H1 (cell line): ENCODE data around the gene TAF4. TPM values are rescaled to one million over a fixed set of nuclear protein-coding genes. Genes with fewer than 3 reads are reported as not detected.

Experiments used
- CTCF ChIA-PET: fragments of 300-600 bp; sonication (Branson Sonifier 250); formaldehyde crosslinking; loops from one replicate; lab custom pipeline; 2021; ENCODE audit not compliant: partially characterized antibody; lab: Charles Lee
- POLR2A ChIA-PET: fragments of 300-600 bp; sonication (Branson Sonifier 250); formaldehyde crosslinking; loops from one replicate; lab custom pipeline; 2021; ENCODE audit warnings: inconsistent platforms; ENCODE audit not compliant: partially characterized antibody; lab: Charles Lee
- DNase-seq, 2 experiments: peaks; one replicate each; pipeline versions ENCODE4 v3.0.0 to v3.0.0-alpha.2; 2010 to 2022; ENCODE audit warnings: low spot score in 2 of 2, low read depth in 1 of 2, mixed read lengths in 1 of 2
- FAIRE-seq: peaks from 2 replicates; lab custom pipeline; 2011; peaks lifted over from hg19 to GRCh38; lab: Jason Lieb, UNC
- H2AFZ ChIP-seq: 2 replicates; pipeline ENCODE4 v1.8.1; 2012; ENCODE audit warnings: low read length, inconsistent platforms
- H2AK5ac ChIP-seq: 2 replicates; pipeline ENCODE4 v1.6.1; 2013; ENCODE audit warnings: low read depth, low read length
- H2BK120ac ChIP-seq: replicated peaks from 2 replicates; pipeline ENCODE3; 2013; ENCODE audit warnings: low read depth, low read length, inconsistent platforms
- H2BK12ac ChIP-seq: 2 replicates; pipeline ENCODE4 v1.6.1; 2013; ENCODE audit warnings: low read depth, low read length
- H2BK15ac ChIP-seq: 2 replicates; pipeline ENCODE4 v1.6.1; 2013; ENCODE audit warnings: low read length
- H2BK20ac ChIP-seq: 2 replicates; pipeline ENCODE4 v1.6.1; 2013; ENCODE audit warnings: low read length
- H2BK5ac ChIP-seq: 2 replicates; pipeline ENCODE4 v1.6.1; 2013; ENCODE audit warnings: low read depth, low read length
- H3K14ac ChIP-seq: 2 replicates; pipeline ENCODE4 v1.6.1; 2013; ENCODE audit warnings: inconsistent platforms; ENCODE audit not compliant: insufficient read length
- H3K18ac ChIP-seq: 2 replicates; pipeline ENCODE4 v1.6.1; 2013; ENCODE audit warnings: low read length; ENCODE audit errors: extremely low read depth
- H3K23ac ChIP-seq: 2 replicates; pipeline ENCODE4 v1.6.1; 2013; ENCODE audit warnings: inconsistent platforms; ENCODE audit not compliant: insufficient read length
- H3K23me2 ChIP-seq: 2 replicates; pipeline ENCODE4 v1.6.1; 2013; ENCODE audit warnings: low read depth, low read length
- H3K27ac ChIP-seq: 2 replicates; pipeline ENCODE4 v1.6.1; 2011; ENCODE audit warnings: low read depth, low read length, inconsistent platforms
- H3K27me3 ChIP-seq, 4 experiments: replicated peaks in 1 of 4; 1 replicate in 1 of 4; 2 replicates in 3 of 4; pipeline versions ENCODE4 v1.6.1 to v1.8.1; 2011 to 2013; ENCODE audit warnings: low read length in 3 of 4, mild to moderate bottlenecking in 3 of 4, inconsistent platforms in 2 of 4, mixed read lengths in 2 of 4, moderate library complexity in 1 of 4; ENCODE audit not compliant: control insufficient read depth in 3 of 4, insufficient read depth in 3 of 4; ENCODE audit errors: extremely low read depth in 1 of 4
- H3K36me3 ChIP-seq, 4 experiments: 2 replicates each; pipeline versions ENCODE4 v1.6.1 to v1.8.1; 2011 to 2013; ENCODE audit warnings: mild to moderate bottlenecking in 4 of 4, low read length in 3 of 4, moderate library complexity in 2 of 4, control low read depth in 1 of 4, inconsistent platforms in 1 of 4; ENCODE audit not compliant: insufficient read depth in 4 of 4, control insufficient read depth in 2 of 4
- H3K4ac ChIP-seq: replicated peaks from 2 replicates; pipeline ENCODE3; 2013; ENCODE audit warnings: low read length, low read depth, mixed read lengths, inconsistent platforms; ENCODE audit not compliant: insufficient read length
- H3K4me1 ChIP-seq, 4 experiments: replicated peaks in 1 of 4; 1 replicate in 1 of 4; 2 replicates in 3 of 4; pipeline versions ENCODE4 v1.6.1 to v1.8.1; 2011 to 2013; ENCODE audit warnings: low read length in 3 of 4, inconsistent platforms in 2 of 4, mixed read lengths in 1 of 4; ENCODE audit not compliant: insufficient read depth in 4 of 4, control insufficient read depth in 3 of 4
- H3K4me2 ChIP-seq, 2 experiments: 2 replicates each; pipeline versions ENCODE4 v1.6.1 to v1.8.1; 2011 to 2013; ENCODE audit warnings: low read depth in 2 of 2, low read length in 2 of 2, control low read depth in 1 of 2, inconsistent platforms in 1 of 2, mild to moderate bottlenecking in 1 of 2; ENCODE audit not compliant: insufficient read depth in 1 of 2
- H3K4me3 ChIP-seq, 4 experiments: fragments of 200-600, 300-600 bp in 1 of 4; sonication (generic), shearing (Covaris generic), sonication (Bioruptor Twin) in 1 of 4; 2 replicates each; pipeline versions ENCODE4 v1.5.1 to v1.8.1; 2011 to 2016; ENCODE audit warnings: low read length in 4 of 4, low read depth in 3 of 4, control low read depth in 2 of 4, inconsistent platforms in 2 of 4, mild to moderate bottlenecking in 2 of 4, mixed read lengths in 1 of 4, moderate library complexity in 1 of 4; ENCODE audit not compliant: insufficient read depth in 2 of 4; ENCODE audit errors: extremely low read depth in 1 of 4
- H3K56ac ChIP-seq: replicated peaks from 2 replicates; pipeline ENCODE3; 2013; ENCODE audit warnings: low read depth, mild to moderate bottlenecking, mixed read lengths, low read length, inconsistent platforms; ENCODE audit not compliant: insufficient read length
- H3K79me1 ChIP-seq: 2 replicates; pipeline ENCODE4 v1.6.1; 2013; ENCODE audit warnings: low read depth, low read length, control low read depth
- H3K79me2 ChIP-seq, 2 experiments: 2 replicates each; pipeline versions ENCODE4 v1.6.1 to v1.8.1; 2012 to 2013; ENCODE audit warnings: low read length in 2 of 2, mild to moderate bottlenecking in 2 of 2, inconsistent platforms in 1 of 2; ENCODE audit not compliant: insufficient read depth in 2 of 2, control insufficient read depth in 1 of 2
- H3K9ac ChIP-seq, 4 experiments: replicated peaks in 1 of 4; 1 replicate in 1 of 4; 2 replicates in 3 of 4; pipeline versions ENCODE4 v1.6.1 to v1.8.1; 2011 to 2013; ENCODE audit warnings: low read depth in 3 of 4, low read length in 3 of 4, control low read depth in 2 of 4, mild to moderate bottlenecking in 2 of 4, moderate library complexity in 2 of 4, inconsistent platforms in 1 of 4; ENCODE audit errors: extremely low read depth in 1 of 4
- H3K9me3 ChIP-seq, 2 experiments: 2 replicates each; pipeline versions ENCODE4 v1.6.1 to v1.8.1; 2012 to 2013; ENCODE audit warnings: mild to moderate bottlenecking in 2 of 2, moderate library complexity in 2 of 2, control low read depth in 1 of 2, inconsistent platforms in 1 of 2, low read depth in 1 of 2, low read length in 1 of 2, mixed read lengths in 1 of 2; ENCODE audit not compliant: insufficient read depth in 2 of 2
- H4K20me1 ChIP-seq, 2 experiments: replicated peaks in 1 of 2; 2 replicates each; pipeline versions ENCODE3 to v1.8.1; 2011 to 2013; ENCODE audit warnings: inconsistent platforms in 2 of 2, low read length in 2 of 2, mild to moderate bottlenecking in 1 of 2; ENCODE audit not compliant: insufficient read depth in 2 of 2, control insufficient read depth in 1 of 2
- H4K5ac ChIP-seq: 2 replicates; pipeline ENCODE4 v1.6.1; 2013; ENCODE audit warnings: low read length, low read depth, mixed read lengths, inconsistent platforms; ENCODE audit not compliant: insufficient read length
- H4K8ac ChIP-seq: 2 replicates; pipeline ENCODE4 v1.8.0; 2013; ENCODE audit warnings: mild to moderate bottlenecking, moderate library complexity, low read length, inconsistent platforms; ENCODE audit not compliant: insufficient read depth; ENCODE audit errors: extremely low read depth
- H4K91ac ChIP-seq: replicated peaks from 2 replicates; pipeline ENCODE3; 2013; ENCODE audit warnings: low read length, mixed read lengths, inconsistent platforms; ENCODE audit not compliant: insufficient read length
- ASH2L ChIP-seq: fragments of 200-600, 300-600 bp; sonication (generic); IDR thresholded peaks from one replicate; pipeline ENCODE4 v1.7.1; 2017; ENCODE audit warnings: low read length
- BCL11A ChIP-seq, 2 experiments: IDR thresholded peaks; one replicate each; pipeline ENCODE4 v1.6.1; 2011; ENCODE audit warnings: low read depth in 2 of 2, low read length in 2 of 2, mild to moderate bottlenecking in 2 of 2
- CREB1 ChIP-seq: IDR thresholded peaks from 2 replicates; pipeline ENCODE4 v1.6.1; 2012; ENCODE audit warnings: inconsistent platforms
- CTBP2 ChIP-seq: IDR thresholded peaks from 2 replicates; pipeline ENCODE4 v1.7.0; 2011; ENCODE audit warnings: borderline replicate concordance, mild to moderate bottlenecking, moderate library complexity, mixed read lengths, low read length; ENCODE audit not compliant: insufficient read depth, insufficient read length
- E2F6 ChIP-seq: IDR thresholded peaks from 2 replicates; pipeline ENCODE4 v1.6.1; 2012; ENCODE audit warnings: inconsistent platforms
- GTF2F1 ChIP-seq: IDR thresholded peaks from 2 replicates; pipeline ENCODE4 v1.6.1; 2012; ENCODE audit warnings: low read depth, low read length, improper control_type of control experiment, borderline replicate concordance
- NANOG ChIP-seq: IDR thresholded peaks from 2 replicates; pipeline ENCODE4 v1.6.1; 2011; ENCODE audit warnings: low read length, low read depth, mild to moderate bottlenecking, inconsistent platforms; ENCODE audit not compliant: insufficient read depth, poor library complexity, severe bottlenecking
- POU5F1 ChIP-seq: IDR thresholded peaks from 2 replicates; pipeline ENCODE4 v1.6.1; 2011; ENCODE audit warnings: low read depth, mild to moderate bottlenecking, low read length, moderate library complexity
- TAF7 ChIP-seq: optimal IDR thresholded peaks from 2 replicates; pipeline ENCODE3; 2011; ENCODE audit warnings: low read depth, mild to moderate bottlenecking, inconsistent platforms, low read length, moderate library complexity, borderline replicate concordance
- WGBS, 2 experiments: shearing (Covaris generic) in 1 of 2; methylation state at CpG; one replicate each; pipeline versions ENCODE4 v1.1.6 to v1.1.7; 2013 to 2015; ENCODE audit warnings: low lambda C conversion rate in 2 of 2, mixed read lengths in 2 of 2, inconsistent platforms in 1 of 2, low coverage in 1 of 2, missing lambda C conversion rate in 1 of 2; ENCODE audit not compliant: insufficient replicate concordance in 2 of 2, insufficient coverage in 1 of 2, insufficient read length in 1 of 2; ENCODE audit errors: extremely low coverage in 1 of 2, missing lambda C conversion rate in 1 of 2; 5-methylcytosine and 5-hydroxymethylcytosine counted together
- polyA plus RNA-seq, 7 experiments: library from polyadenylated mRNA; depleted of rRNA in 3 of 7; stranded (reverse) in 5 of 7; unstranded in 2 of 7; fragments of >200 nt in 5 of 7; fragments of 200-250 nt in 2 of 7; gene quantifications; 1 replicate in 5 of 7; 2 replicates in 1 of 7; 4 replicates in 1 of 7; pipeline versions ENCODE4 v1.2.1 to v1.2.3, GENCODE V29; 2011 to 2013; ENCODE audit warnings: missing spikeins in 2 of 7, mixed read lengths in 2 of 7
- total RNA-seq: library from RNA; stranded (reverse); fragmentation: NEBNext Ultra II Directional; extraction: Animal tissue kit (Norgen Biotek cat#: 25700); gene quantifications from 2 replicates; pipeline ENCODE4 v1.2.1, GENCODE V29; 2021
- TF ChIP-seq, protein P1 (sequence below): IDR thresholded peaks from 2 replicates; pipeline ENCODE4 v1.6.1; 2012; ENCODE audit warnings: low read length, inconsistent platforms

TAF4 gene
- total and polyA plus RNA-seq, 2 of the 8 experiments (the other 6 are each of a cell fraction or from before 2014, with no cell fraction given), result 16.0 to 30.1 TPM

- Histone ChIP-seq H3K56ac (no peak overlapping the region), H2AK5ac (no peak overlapping the region), H3K79me1 (peaks cover 42% of the 10 kb centered on the region), H3K79me2 (peaks cover 18 to 91% of the 10 kb centered on the region in 2 experiments), H3K9ac (no peak overlapping the region), H2BK12ac (no peak overlapping the region), H2BK15ac (no peak overlapping the region), H2BK120ac (no peak overlapping the region), H3K27me3 (no peaks in the 10 kb centered on the region), H3K4me3 (no peak overlapping the region), H2BK20ac (no peak overlapping the region), H4K20me1 (peaks cover 12 to 33% of the 10 kb centered on the region in 2 experiments), H3K4me1 (peaks cover 2 to 22% (median 10%) of the 10 kb centered on the region in 4 experiments), H3K23me2 (no peaks in the 10 kb centered on the region), H3K18ac (no peak overlapping the region), H3K36me3 (no peaks in the 10 kb centered on the region), H4K5ac (no peak overlapping the region), H3K23ac (no peak overlapping the region), H4K8ac (peak overlapping the region; percentile 58; the same call in 1 of the 2 replicates), H2BK5ac (no peak overlapping the region), H3K9me3 (no peaks in the 10 kb centered on the region), H3K27ac (no peak overlapping the region), H4K91ac (no peak overlapping the region), H2AFZ (no peak overlapping the region), H3K4ac (no peak overlapping the region), H3K14ac (no peak overlapping the region), H3K4me2 (no peak overlapping the region)
- WGBS, 2 experiments, result 94% methylated on average over 18 of the region's 20 CpGs; no CpG with 5 or more reads in 1 of the 2 experiments
- TF ChIP-seq CTBP2 (no peak), ASH2L (no peak), E2F6 (no peak), CREB1 (no peak), BCL11A (IDR thresholded peaks at IDR 0.05; ENCODE audit: low read depth in 2 of 2, low read length in 2 of 2) (no peak), GTF2F1 (no peak), POU5F1 (no peak), NANOG (no peak), TAF7 (no peak)
- TF ChIP-seq, protein P1, sequence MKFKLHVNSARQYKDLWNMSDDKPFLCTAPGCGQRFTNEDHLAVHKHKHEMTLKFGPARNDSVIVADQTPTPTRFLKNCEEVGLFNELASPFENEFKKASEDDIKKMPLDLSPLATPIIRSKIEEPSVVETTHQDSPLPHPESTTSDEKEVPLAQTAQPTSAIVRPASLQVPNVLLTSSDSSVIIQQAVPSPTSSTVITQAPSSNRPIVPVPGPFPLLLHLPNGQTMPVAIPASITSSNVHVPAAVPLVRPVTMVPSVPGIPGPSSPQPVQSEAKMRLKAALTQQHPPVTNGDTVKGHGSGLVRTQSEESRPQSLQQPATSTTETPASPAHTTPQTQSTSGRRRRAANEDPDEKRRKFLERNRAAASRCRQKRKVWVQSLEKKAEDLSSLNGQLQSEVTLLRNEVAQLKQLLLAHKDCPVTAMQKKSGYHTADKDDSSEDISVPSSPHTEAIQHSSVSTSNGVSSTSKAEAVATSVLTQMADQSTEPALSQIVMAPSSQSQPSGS, result no peak
- CTCF ChIA-PET, result interaction anchor here (1.0 to 2.6 kb wide), 6 partner anchors 10 to 147 kb away, joined by 3 to 11 read pairs (median 6); no protein-coding TSS in a partner anchor
- POLR2A ChIA-PET, result interaction anchor here (0.9 to 2.6 kb wide), 3 partner anchors 9 to 37 kb away, joined by 3 to 14 read pairs (median 3); no protein-coding TSS in a partner anchor
- FAIRE-seq (no peak), DNase-seq (no peak)
Observed at GRCh38 chr20:62029949-62030348, 35.7 kb downstream of the TAF4 start.
